GM20431 (cell line): ENCODE results near the gene NGLY1.

Experiments used
- in situ Hi-C: fragments of 300-500 bp; cut with MseI, MboI; formaldehyde crosslinking; loops from one replicate; pipeline ENCODE4 v1.15.0; 2020; ENCODE audit warnings: low sequenced_read_pairs; ENCODE audit not compliant: unreplicated experiment

Gene NGLY1

GRCh38 chr3:25723802-25724201 lies 59.4 kb downstream of the NGLY1 start:
- in situ Hi-C loops, result no loop called here

- in situ Hi-C loops, result no loop called here
Observed at GRCh38 chr3:25719321-25719720, 63.9 kb downstream of the NGLY1 start.

GRCh38 chr3:25713341-25713985 lies 69.8 kb downstream of the NGLY1 start:
- in situ Hi-C loops, result no loop called here

GRCh38 chr3:25711090-25711489 lies 72.2 kb downstream of the NGLY1 start:
- in situ Hi-C loops, result no loop called here

- in situ Hi-C loops, result no loop called here
Observed at GRCh38 chr3:25708036-25708435, 75.2 kb downstream of the NGLY1 start.

- in situ Hi-C loops, result no loop called here
Observed at GRCh38 chr3:25707268-25707926, 75.8 kb downstream of the NGLY1 start.

- in situ Hi-C loops, result no loop called here
Observed at GRCh38 chr3:25706213-25706612, 77.0 kb downstream of the NGLY1 start.

GRCh38 chr3:25697553-25697952 lies 85.7 kb downstream of the NGLY1 start:
- in situ Hi-C loops, result no loop called here

GRCh38 chr3:25695731-25696420 lies 87.4 kb downstream of the NGLY1 start:
- in situ Hi-C loops, result no loop called here

GRCh38 chr3:25693238-25693637 lies 90.0 kb downstream of the NGLY1 start:
- in situ Hi-C loops, result no loop called here

GRCh38 chr3:25692341-25692740 lies 90.9 kb downstream of the NGLY1 start:
- in situ Hi-C loops, result no loop called here

- in situ Hi-C loops, result no loop called here
Observed at GRCh38 chr3:25690768-25691533, 92.3 kb downstream of the NGLY1 start.

GRCh38 chr3:25689226-25689625 lies 94.0 kb downstream of the NGLY1 start:
- in situ Hi-C loops, result no loop called here

GRCh38 chr3:25687742-25688141 lies 95.5 kb downstream of the NGLY1 start:
- in situ Hi-C loops, result no loop called here

- in situ Hi-C loops, result no loop called here
Observed at GRCh38 chr3:25686766-25687165, 96.5 kb downstream of the NGLY1 start.

- in situ Hi-C loops, result no loop called here
Observed at GRCh38 chr3:25683882-25684281, 99.4 kb downstream of the NGLY1 start.

GRCh38 chr3:25683410-25683809 lies 99.8 kb downstream of the NGLY1 start:
- in situ Hi-C loops, result no loop called here

- in situ Hi-C loops, result no loop called here
Observed at GRCh38 chr3:25679642-25680302, 103.5 kb downstream of the NGLY1 start.

- in situ Hi-C loops, result no loop called here
Observed at GRCh38 chr3:25679166-25679565, 104.1 kb downstream of the NGLY1 start.

GRCh38 chr3:25678581-25678980 lies 104.7 kb downstream of the NGLY1 start:
- in situ Hi-C loops, result no loop called here
